Esophagus (tissue), 2 donors: ENCODE results near the gene GGTLC2. TPM values are rescaled to one million over a fixed set of nuclear protein-coding genes. Genes with fewer than 3 reads are reported as not detected.

Experiments used
- H3K27ac ChIP-seq, 2 donors: one replicate each; pipeline ENCODE4 v1.5.1; 2013; ENCODE audit warnings: low read depth in 2 of 2, mild to moderate bottlenecking in 2 of 2, inconsistent platforms in 1 of 2, low read length in 1 of 2, moderate library complexity in 1 of 2
- H3K27me3 ChIP-seq, 2 donors: one replicate each; pipeline ENCODE4 v1.6.1; 2013; ENCODE audit warnings: low read length in 2 of 2, control low read depth in 1 of 2, mild to moderate bottlenecking in 1 of 2; ENCODE audit not compliant: insufficient read depth in 2 of 2, control insufficient read depth in 1 of 2
- H3K36me3 ChIP-seq, 2 donors: one replicate each; pipeline ENCODE4 v1.6.1; 2013; ENCODE audit warnings: low read length in 1 of 2; ENCODE audit not compliant: control insufficient read depth in 2 of 2, insufficient read depth in 2 of 2
- H3K4me1 ChIP-seq, 2 donors: one replicate each; pipeline ENCODE4 v1.6.1; 2013; ENCODE audit warnings: low read length in 1 of 2; ENCODE audit not compliant: control insufficient read depth in 2 of 2, insufficient read depth in 2 of 2
- H3K4me3 ChIP-seq, 2 donors: one replicate each; pipeline ENCODE4 v1.5.1; 2013; ENCODE audit warnings: low read length in 2 of 2, mild to moderate bottlenecking in 2 of 2, low read depth in 1 of 2, moderate library complexity in 1 of 2
- H3K9me3 ChIP-seq, 2 donors: one replicate each; pipeline ENCODE4 v1.6.1; 2013; ENCODE audit warnings: mild to moderate bottlenecking in 2 of 2, low read depth in 1 of 2, low read length in 1 of 2, moderate library complexity in 1 of 2; ENCODE audit not compliant: control insufficient read depth in 2 of 2, insufficient read depth in 1 of 2
- WGBS, 2 donors: extraction: QIAGEN DNeasy Blood & Tissue Kit; methylation state at CpG; one replicate each; pipeline ENCODE4 v1.1.7; 2013; 5-methylcytosine and 5-hydroxymethylcytosine counted together
- polyA plus RNA-seq, 2 donors: library from polyadenylated mRNA; stranded (reverse); fragments of 200-250 nt; gene quantifications; one replicate each; pipeline ENCODE4 v1.2.3, GENCODE V29; 2013
- donor health status: healthy with polysubstance abuse.
- donor health status: Bipolar disorder and iron deficiency.

The GGTLC2 gene
- polyA plus RNA-seq, 2 donors = not detected

GRCh38 chr22:22663861-22664800 lies 19.7 kb downstream of the GGTLC2 start:
- Histone ChIP-seq H3K27me3 (no peaks in the 10 kb centered on the region), H3K4me1 (no peaks in the 10 kb centered on the region), H3K9me3 (peaks cover 0 to 2% of the 10 kb centered on the region in 2 donors), H3K27ac (no peak overlapping the region), H3K36me3 (no peaks in the 10 kb centered on the region), H3K4me3 (no peak overlapping the region)
- 75% methylated on average over 14 of the region's 14 CpGs for WGBS, 2 donors

- peaks cover 0 to 2% of the 10 kb centered on the region in 2 donors for H3K9me3 ChIP-seq
- no peak overlapping the region for H3K4me3 ChIP-seq
- H3K27me3 ChIP-seq = no peaks in the 10 kb centered on the region
- no peak overlapping the region for H3K27ac ChIP-seq
- WGBS, 2 donors = 57 to 62% methylated on average over 7 of the region's 7 CpGs
- H3K36me3 ChIP-seq = no peaks in the 10 kb centered on the region
- H3K4me1 ChIP-seq = no peaks in the 10 kb centered on the region
Measured at GRCh38 chr22:22666307-22667091, 22.1 kb downstream of the GGTLC2 start.

GRCh38 chr22:22667966-22668880 lies 23.8 kb downstream of the GGTLC2 start:
- no peaks in the 10 kb centered on the region for H3K27me3 ChIP-seq
- H3K36me3 ChIP-seq = no peaks in the 10 kb centered on the region
- no peak overlapping the region for H3K4me3 ChIP-seq
- no peak overlapping the region for H3K27ac ChIP-seq
- H3K9me3 ChIP-seq = peaks cover 0 to 2% of the 10 kb centered on the region in 2 donors
- WGBS, 2 donors = 74 to 81% methylated on average over 11 of the region's 11 CpGs
- H3K4me1 ChIP-seq = no peaks in the 10 kb centered on the region

- Histone ChIP-seq H3K27me3 (no peaks in the 10 kb centered on the region), H3K4me1 (no peaks in the 10 kb centered on the region), H3K36me3 (no peaks in the 10 kb centered on the region), H3K9me3 (peaks cover 0 to 2% of the 10 kb centered on the region in 2 donors), H3K27ac (no peak overlapping the region), H3K4me3 (no peak overlapping the region)
- WGBS, 2 donors = 89 to 91% methylated on average over 2 of the region's 2 CpGs
Measured at GRCh38 chr22:22669093-22669492, 24.7 kb downstream of the GGTLC2 start.

GRCh38 chr22:22670076-22670795 lies 25.8 kb downstream of the GGTLC2 start:
- Histone ChIP-seq H3K4me3 (no peak overlapping the region), H3K4me1 (no peaks in the 10 kb centered on the region), H3K36me3 (no peaks in the 10 kb centered on the region), H3K27ac (no peak overlapping the region), H3K9me3 (peaks cover 0 to 2% of the 10 kb centered on the region in 2 donors), H3K27me3 (no peaks in the 10 kb centered on the region)
- WGBS, 2 donors = 78 to 81% methylated on average over 4 of the region's 4 CpGs

- no peaks in the 10 kb centered on the region for H3K36me3 ChIP-seq
- WGBS, 2 donors = 89 to 93% methylated on average over 1 of the region's 1 CpG
Measured at GRCh38 chr22:22671506-22671905, 27.1 kb downstream of the GGTLC2 start.

GRCh38 chr22:22673099-22673498 lies 28.7 kb downstream of the GGTLC2 start:
- Histone ChIP-seq H3K36me3 (no peaks in the 10 kb centered on the region), H3K4me3 (no peak overlapping the region), H3K4me1 (no peaks in the 10 kb centered on the region), H3K27me3 (no peaks in the 10 kb centered on the region), H3K27ac (no peak overlapping the region), H3K9me3 (peaks cover 0 to 2% of the 10 kb centered on the region in 2 donors)
- WGBS, 2 donors = 56 to 65% methylated on average over 3 of the region's 3 CpGs

More at GRCh38 chr22:22671506-22671905, 27.1 kb downstream of the GGTLC2 start:
- no peak overlapping the region for H3K4me3 ChIP-seq
- peaks cover 0 to 2% of the 10 kb centered on the region in 2 donors for H3K9me3 ChIP-seq
- H3K4me1 ChIP-seq = no peaks in the 10 kb centered on the region
- H3K27ac ChIP-seq = no peak overlapping the region
- H3K27me3 ChIP-seq = no peaks in the 10 kb centered on the region

GRCh38 chr22:22673628-22674027 lies 29.2 kb downstream of the GGTLC2 start:
- Histone ChIP-seq H3K36me3 (no peaks in the 10 kb centered on the region), H3K27ac (no peak overlapping the region), H3K9me3 (no peaks in the 10 kb centered on the region), H3K4me1 (no peaks in the 10 kb centered on the region), H3K4me3 (no peak overlapping the region), H3K27me3 (no peaks in the 10 kb centered on the region)
- WGBS, 2 donors = 75 to 79% methylated on average over 2 of the region's 2 CpGs
